HG03097 (cell line): ENCODE results near the gene LOXHD1.

Source experiments
- ATAC-seq: cut with Tn5 transposase; IDR thresholded peaks from one replicate; pipeline ENCODE4 v1.9.1; 2021; ENCODE audit not compliant: unreplicated experiment, low FRiP score

LOXHD1 gene

DNA sequence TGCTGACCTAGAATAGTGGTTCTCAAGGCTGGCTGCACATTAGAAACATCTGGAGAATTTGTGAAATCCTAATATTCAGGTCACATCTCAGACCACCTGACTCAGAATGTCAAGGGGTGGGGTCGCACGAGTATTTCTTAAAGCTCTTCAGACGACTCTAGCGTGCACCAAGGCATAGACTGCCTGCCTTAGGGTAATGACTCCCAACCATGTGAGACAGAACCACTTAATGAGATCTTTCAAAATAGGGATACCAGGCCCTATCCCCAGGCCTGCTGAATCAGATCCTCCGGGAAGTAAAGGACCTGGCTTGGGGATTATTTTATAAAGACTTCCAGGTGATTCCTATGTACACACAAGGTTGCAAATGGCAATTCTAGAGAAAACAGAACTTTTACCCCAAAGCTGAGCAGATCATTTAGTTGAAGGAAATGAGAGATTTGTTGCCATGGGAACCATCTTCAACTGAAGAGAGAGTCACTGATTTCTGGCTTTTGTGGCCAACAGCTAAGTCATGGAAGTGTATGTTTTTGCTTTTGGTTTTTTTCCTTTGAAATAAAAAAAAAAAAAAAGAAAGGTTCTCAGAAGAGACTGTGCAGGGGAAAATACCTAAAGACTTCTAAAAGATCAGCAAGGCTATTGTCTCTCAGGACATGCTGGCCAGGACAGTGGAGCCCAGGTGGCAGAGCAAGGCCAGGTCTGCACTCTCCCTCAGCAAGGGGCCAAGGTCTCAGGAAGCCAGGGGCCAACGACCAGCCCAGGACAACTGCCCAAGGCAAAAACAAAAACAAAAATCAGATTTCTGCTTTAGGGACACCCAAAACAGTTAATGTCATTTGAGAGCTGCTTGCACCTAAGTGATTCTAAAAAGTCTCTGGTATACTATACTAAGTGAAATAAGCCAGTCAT, 15.3 kb upstream of the LOXHD1 start:
- ATAC-seq = no peak

DNA sequence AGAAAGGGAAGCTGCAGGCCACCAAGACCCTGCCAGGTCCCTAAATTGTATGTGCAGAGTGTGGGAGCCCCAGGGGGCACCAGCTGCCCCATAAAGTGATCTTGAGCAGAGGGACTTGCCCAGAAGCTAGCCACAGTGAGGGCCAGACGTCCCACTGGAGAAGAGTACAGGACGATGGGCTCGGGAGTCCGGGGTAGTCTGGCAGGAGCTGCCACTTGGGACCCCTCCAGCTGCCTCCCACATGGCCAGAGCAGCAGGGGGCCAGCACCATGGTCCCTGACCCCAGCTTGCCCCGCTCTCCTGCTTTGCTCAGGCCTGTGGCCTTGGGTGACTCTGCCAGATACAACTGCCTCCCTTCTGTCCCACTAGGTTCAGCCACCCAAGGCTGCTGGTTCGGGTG, 11.7 kb upstream of the LOXHD1 start:
- no peak for ATAC-seq

DNA sequence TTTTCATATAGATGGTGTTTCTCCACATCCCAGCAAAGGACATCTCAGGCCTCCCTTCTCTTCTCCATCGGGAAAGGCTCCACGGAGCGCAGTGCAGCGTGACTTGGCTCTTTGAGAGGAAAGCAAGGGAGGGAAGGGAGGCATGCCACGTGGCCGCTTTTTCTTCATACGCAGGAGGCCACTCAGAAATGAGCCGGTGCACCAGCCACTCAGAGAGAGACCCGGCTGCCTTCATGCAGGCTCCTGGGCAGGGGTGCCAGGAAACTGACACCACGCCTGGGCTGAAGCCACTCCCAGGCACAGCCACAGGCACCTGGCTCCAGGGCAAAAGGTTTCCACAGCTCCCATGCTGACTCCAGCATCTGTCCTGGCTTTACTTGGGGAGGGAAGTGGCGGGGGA, 11.1 kb upstream of the LOXHD1 start:
- no peak for ATAC-seq

DNA sequence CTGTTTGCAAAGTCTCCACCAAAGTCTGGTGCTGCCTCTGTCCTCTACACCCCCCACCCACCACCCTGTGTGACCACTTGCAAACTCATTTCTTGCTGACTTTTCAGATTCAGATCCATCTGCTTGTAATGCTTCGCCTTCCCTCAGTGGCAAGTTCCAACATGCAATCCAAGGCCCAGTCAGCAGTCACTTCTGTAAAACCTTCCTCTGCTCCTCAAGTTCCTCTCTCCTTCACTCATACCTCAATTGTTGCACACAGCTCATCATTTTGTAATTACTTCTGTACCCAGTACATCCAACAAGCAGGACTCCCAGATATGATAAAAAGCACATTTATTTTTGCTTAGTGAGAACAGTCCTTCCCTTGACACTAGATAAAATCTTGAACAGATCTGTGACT, 6.5 kb upstream of the LOXHD1 start:
- ATAC-seq = no peak

DNA sequence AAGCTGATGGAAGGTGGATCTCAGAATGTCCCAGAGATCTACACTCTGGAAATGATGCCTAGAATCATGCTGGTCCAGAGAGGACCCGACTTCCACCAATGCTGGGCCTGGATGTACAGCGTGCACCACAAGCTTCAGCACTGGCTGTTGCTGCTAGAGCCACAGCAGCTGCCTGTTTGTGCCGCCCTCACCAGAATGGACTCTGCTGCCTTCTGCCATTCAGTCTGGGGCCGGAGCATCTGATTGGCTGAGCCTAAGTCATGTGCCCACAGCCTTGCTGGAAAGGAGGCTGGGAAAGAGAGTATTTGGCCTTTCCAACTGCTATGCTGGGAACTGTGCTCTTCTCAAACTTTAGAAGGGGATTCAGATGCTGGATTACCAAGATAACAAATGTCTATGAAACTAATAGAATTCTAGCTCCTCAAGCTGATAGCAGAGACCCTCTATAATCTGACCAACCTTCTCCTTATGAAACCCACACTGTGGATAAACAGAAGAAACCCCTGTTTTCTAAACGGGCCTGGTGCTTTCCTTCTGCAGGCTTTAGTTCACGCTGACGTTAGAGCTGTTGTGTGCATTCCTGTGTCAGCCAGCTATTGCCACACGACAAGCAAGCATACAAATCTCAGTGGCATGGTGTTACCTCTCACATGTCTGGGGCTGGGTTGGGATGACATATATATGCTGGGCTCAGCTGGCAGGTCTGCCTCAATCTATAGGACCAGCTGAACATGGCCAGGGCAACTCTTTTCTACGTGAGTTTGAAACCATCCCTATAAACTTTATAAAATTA, 4.1 kb upstream of the LOXHD1 start:
- ATAC-seq = no peak

DNA sequence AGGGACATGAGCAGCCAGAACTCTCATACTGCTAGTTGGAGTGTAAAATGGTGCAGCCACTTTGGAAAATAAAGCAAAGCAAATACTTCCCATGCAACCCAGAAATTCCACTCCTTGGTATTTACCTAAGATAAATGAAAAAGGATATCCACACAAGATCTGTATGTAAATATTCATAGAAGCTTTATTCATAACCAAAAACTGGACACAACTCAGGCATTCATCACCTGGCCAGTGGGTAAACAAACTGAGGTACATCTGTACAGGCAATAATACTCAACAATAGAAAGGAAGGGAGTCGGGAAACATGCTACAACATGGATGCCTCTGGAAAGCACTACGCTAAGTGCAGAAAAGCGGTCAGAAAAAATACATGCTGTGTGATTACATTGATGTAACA, 2.5 kb upstream of the LOXHD1 start:
- no peak for ATAC-seq

DNA sequence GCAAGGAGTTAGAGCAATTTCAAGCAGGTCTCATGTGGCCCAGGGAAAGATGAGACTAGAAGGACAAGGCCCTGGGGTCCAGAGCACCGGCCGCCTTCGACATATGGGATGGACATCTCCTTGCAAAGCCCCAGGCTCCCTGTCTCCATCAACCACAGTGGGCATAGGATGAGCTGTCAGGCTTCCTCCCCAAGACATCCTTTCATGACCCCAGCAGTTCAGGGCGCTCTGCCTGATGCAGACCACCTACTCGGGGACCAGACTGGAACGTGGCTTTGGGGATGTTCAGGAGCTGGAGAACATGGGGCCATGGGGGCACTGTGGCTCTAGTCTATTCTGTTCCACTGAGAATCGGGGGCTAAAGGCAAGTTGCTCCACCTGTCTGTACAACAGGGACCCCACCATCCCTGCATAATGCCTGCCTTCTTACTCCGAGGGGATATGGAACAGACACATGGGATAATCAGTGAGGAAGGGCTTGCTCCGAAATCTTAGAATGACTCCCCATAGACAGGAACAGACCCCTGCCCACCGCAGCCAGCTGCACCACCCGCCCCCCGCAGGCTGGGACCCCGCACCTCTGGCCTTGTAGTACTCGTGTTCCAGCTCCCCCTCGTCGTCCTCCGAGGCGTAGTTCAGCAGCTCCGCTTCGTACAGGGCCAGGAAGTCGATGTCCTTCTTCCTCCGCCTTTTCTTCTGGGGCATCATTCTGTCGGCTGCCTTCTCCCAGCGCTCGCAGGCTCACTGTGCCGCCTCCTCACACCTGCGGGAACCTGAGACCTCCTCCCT, 500 bp downstream of the LOXHD1 start:
- ATAC-seq = no peak

DNA sequence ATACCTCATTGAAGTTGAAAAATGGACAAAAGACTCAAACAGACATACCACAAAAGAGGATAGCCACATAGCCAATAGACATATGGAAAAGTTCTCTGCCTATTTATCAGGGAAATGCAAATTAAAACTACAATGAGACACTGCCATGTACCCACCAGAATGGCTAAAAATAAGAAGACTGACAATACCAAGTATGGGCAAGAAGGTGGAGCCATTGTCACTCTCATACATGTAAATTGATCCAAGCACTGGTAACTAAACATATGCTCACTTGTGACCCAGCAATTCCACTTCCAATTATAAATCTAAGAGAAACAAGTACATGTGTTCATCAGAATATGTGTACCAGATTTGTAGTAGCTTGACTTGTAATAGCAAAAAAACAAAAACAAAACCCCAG, 4.6 kb downstream of the LOXHD1 start:
- ATAC-seq = no peak

DNA sequence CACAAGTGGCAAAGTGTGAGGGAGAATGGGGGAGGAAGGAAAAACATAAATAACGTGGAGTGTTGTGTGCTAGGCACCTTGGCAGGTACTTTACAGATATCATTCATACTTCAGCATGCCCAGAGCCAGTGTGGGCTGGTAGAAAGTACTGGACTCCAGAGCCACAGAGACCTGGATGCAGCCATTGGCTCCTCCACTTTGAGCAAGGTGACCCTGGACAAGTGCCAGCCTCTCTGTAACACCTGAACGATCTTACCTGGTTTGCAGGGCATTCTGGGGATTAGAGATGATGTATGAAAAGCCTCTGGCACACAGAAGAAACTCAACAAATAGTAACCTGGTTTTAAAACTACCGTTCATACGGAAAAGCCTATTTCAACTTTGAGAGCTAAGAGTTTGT, 6.3 kb downstream of the LOXHD1 start:
- ATAC-seq = no peak

DNA sequence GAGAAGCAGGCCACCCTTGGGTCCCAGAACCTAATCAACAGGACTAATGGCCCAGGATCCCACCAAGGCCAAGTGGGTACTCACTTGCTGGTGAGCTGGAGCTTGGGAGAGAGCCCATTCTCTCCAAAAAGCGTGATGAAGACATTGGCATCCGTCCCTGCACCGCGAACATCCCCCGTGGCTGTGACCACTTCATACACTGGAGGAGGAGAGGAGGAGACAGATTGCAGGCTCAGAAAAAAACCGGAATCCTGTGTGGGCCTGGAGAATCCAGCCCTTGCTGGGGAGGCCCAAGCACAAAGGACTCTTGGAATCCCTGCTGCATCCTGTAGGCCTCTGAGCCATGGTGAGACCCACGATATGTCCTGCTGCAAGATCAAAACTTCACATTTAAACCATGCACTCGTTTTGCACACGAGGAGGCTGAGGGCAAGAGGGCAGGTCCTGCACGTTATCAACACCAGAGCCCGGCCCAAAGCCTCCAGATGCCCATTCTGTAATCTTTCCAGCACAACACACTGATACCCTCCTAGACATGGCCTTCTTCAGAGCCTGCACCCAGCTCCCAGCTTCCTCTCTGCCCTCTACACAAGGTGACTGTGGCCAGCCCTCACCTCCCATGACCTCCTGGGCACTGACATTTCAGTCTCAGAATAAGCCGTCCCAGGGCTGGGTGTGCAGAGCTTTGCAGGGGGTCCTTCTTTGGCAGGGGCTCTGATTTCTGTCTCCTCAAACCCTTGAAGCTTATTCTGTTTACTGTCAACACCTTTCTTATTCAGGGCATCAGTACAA, 7.8 kb downstream of the LOXHD1 start:
- no peak for ATAC-seq

DNA sequence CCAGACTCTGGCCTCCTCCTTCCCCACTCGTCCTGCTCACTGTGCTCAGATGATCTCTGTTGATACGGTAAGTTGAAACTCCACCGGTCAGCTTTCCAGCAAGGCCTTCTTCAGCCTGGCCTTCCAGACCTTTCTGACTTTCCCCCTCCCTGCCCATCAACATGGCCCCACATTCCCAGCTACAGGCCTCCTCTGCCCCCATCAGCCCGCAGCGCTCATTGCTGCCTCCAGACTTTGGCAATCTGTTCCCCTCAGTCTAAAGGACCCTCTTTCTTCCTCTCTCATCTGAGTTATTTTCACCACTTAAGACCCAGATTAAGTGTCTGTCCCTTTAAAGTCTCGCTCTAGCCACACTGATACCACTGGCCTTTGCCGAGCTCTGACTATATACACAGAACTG, 10.6 kb downstream of the LOXHD1 start:
- ATAC-seq = no peak

DNA sequence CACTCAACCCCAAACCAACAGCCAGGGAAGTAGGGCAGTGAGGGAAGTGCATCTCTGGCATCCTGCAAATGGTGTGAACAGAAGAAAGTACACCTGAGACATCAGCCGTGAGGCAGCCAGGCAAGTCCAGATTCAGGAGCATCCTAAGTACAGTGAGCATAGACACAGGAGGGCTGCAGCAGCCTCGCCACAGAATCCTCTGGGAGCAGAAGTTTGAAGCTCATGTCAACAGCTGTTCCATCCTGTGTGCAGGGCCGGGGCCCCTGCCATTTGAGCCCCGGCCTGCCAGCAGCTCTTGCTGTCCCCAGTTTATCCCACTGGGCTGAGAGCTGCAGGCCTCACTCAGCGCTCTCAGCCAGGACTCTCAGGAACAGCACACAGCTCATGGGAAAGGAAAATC, 14.5 kb downstream of the LOXHD1 start:
- no peak for ATAC-seq

DNA sequence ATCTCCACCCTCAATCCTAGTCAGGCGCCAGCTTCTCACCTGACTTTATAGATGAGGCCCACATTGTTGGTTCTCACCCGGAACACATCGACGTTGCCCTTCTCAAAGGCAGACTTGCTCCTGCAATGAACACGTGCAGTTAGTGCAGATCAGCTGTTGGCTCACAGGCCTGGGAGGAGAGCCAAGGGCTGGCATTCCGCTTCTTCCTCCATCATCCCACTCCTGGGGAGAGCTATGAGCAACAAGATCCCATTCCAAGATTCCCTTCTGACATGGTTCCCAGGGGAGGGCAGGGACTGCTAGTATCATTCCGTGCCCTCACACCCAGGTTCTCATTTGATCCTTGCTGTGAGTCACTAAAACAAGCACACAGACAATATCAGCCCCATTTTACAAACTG, 15.1 kb downstream of the LOXHD1 start:
- no peak for ATAC-seq

DNA sequence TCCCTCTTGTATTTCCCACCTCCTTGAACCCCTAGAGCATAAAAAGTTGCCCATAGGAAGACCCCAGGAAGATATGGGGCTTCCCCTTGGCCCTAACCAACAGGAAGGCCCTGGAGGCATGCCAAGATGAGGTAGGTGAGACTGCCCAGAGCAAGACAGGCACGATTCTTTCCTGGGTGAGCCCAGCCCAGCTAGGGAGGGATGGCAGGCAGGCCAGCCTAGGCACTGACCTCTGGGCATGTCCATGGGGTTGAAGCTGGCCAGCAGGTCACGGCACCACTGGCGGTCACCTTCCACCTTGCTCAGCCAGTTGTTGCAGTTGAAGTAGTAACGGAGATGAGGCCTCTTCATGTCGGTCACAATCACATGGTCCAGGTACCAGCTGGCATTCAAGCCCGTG, 17.6 kb downstream of the LOXHD1 start:
- ATAC-seq = no peak

DNA sequence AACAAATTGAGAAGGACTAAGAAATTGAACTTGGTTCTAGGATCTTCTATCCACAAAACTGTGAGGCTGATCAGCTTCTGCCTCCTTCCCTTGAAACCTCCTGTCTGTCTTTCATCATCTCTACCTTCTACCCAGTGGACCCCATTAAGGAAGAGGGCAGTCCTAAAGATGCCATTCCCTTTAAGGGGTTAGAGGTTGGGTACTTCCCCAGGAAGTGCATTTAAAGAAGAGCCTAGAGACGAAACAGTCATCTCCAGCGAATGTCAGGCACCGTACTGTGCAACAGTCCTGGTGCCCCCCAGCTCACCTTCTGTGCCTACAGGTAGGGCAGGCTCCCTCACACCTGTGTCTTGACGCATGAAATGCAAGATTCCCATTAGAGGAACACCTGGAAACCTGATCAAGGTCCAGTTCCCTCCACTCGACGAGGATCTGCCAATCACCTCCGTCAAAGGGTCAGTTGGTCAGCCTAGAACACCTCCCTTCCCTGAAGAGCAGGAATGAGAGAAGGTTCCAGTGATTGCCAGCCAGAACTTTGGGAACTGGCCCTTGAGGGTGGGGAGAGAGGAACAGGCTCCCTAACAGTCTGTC, 20.9 kb downstream of the LOXHD1 start:
- no peak for ATAC-seq

DNA sequence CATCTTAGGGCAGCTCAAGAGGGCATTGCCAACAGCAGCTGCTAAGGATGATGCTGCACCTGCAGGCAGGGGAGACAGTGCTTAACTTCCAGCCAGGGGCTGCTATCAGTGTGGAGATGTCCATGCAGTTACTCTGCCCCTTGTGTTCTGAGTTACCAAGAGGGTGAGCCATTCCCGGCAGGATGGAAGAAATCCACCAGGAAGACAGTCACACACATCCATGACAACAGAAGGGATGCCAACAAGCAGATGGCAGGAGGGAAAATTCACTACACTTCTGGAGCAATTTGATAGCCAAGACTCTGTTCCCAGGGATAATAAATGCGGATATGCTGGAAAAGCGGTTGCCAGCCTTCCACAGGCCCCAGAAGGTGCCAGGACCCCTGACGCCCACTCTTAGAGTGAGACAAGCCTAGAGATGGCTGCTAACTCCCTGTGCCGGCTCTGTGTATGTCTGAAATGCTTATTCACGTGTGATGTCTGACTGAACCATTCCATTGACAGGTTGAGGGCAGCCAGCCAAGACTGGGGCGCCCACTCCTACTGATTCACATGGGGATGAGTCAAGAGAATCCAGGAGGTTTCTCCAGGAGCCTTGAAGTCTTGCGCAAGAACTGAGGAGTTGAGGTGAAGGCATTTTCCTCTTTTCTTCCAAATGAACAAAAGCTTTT, 24.5 kb downstream of the LOXHD1 start:
- no peak for ATAC-seq

DNA sequence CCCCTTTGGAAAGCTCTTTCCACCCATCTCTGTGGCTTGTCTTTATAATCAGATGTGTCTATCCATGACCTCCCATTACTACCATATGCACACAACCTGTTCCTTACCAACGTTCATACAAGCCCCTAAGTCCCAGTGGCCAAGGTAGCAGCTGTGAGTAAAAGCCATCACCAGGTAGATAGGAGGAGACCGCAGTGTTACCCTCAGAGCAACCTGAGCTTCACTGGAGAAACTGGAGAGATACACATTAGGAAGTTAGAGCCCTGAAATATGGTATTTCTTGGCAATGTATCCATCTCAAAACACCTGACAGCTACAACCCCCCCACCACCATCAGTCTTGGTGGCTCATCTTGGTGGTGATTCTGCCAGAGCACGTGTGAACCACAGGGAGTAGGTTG, 26.0 kb downstream of the LOXHD1 start:
- no peak for ATAC-seq

DNA sequence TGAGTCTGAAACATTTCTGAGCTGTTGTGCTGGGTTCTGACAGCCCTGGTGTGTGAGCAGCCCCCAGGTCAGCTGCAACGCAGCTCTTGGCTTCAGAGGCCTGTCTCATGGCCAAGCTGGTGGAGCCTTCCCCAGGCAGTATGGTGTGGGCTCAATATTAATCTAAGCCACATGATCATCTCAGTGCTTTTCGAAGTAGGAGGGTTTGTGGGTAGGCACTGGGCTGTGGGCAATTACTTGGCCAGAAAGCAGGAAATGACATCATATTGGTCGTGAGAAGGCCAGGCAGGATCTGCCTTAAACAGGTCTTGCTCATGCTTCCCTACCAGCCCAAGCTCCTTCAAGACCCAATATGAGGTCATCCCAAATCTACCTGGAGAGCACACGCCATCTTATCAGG, 26.9 kb downstream of the LOXHD1 start:
- no peak for ATAC-seq

DNA sequence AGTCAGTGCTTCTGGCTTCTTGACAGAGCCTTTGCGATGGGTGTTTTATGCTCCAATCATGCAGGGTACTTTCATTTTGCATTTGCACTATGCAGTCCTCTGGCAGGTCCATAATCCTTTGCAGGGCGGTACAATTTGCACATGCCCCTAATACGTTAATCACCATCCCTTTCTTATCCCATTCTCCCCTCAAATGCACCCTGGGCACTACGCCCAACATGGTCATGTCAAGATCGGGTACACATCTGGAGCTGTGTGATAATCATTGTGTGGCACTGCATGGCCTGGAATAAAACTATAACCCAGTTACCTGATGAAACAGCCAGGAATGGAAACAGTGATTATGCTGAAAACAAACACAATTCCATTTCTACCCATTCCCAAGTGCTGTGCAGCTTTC, 27.7 kb downstream of the LOXHD1 start:
- no peak for ATAC-seq
